ENCODE results near the gene SDHAF1. TPM values are rescaled to one million over a fixed set of nuclear protein-coding genes. Genes with fewer than 3 reads are reported as not detected.
"Not testable (repeated sequence)": the region's sequence is repeated elsewhere in the genome, so short reads cannot be mapped to it uniquely, and the experiment has no call there.

SDHAF1 gene
- total and polyA plus RNA-seq, 2 of the 8 experiments (the other 6 are each of a cell fraction or from before 2014, with no cell fraction given): 16.0 to 21.3 TPM

DNA sequence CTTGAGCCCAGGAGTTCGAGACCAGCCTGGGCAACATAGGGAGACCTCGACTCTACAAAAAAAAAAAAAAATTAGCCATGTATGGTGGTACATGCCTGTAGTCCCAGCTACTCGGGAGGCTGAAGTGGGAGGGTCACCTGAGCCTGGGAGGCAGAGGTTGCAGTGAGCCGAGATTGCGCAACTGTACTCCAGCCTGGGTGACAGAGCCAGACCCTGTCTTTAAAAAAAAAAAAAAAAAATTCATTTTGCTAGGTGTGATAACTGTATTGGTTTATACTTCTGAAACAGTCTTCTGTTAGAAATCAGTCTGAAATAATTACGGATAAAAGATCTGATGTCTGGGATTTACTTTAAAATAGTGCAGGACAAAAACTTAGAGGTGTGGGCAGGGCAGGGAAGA is 46.1 kb downstream of the SDHAF1 start:
- ChIA-PET CTCF (ENCODE audit: partially characterized antibody) (interaction anchor here (0.9 to 1.6 kb wide), 3 partner anchors 10 to 14 kb away, joined by 3 to 7 read pairs (median 3); no protein-coding TSS in a partner anchor), POLR2A (ENCODE audit: partially characterized antibody) (interaction anchor here (0.9 to 1.1 kb wide), 3 partner anchors 8 to 36 kb away, joined by 3 read pairs; no protein-coding TSS in a partner anchor)
- H2BK5ac ChIP-seq (ENCODE audit: low read depth, low read length); H2BK20ac ChIP-seq (ENCODE audit: low read length); H3K4me3 ChIP-seq (ENCODE audit: extremely low read depth in 1 of 4, insufficient read depth in 2 of 4, low read depth in 3 of 4, low read length in 4 of 4); DNase-seq (ENCODE audit: low read depth in 1 of 2, low spot score in 2 of 2); H3K56ac ChIP-seq (replicated peaks; ENCODE audit: insufficient read length, low read depth, low read length); H2AK5ac ChIP-seq (ENCODE audit: low read depth, low read length); H3K27me3 ChIP-seq (replicated peaks in 1 of 4; ENCODE audit: control insufficient read depth in 3 of 4, extremely low read depth in 1 of 4, insufficient read depth in 3 of 4, low read length in 3 of 4); H4K8ac ChIP-seq (ENCODE audit: extremely low read depth, insufficient read depth, low read length); H2BK12ac ChIP-seq (ENCODE audit: low read depth, low read length); H4K20me1 ChIP-seq (replicated peaks in 1 of 2; ENCODE audit: control insufficient read depth in 1 of 2, insufficient read depth in 2 of 2, low read length in 2 of 2); H3K79me2 ChIP-seq (ENCODE audit: control insufficient read depth in 1 of 2, insufficient read depth in 2 of 2, low read length in 2 of 2); H3K9ac ChIP-seq (replicated peaks in 1 of 4; ENCODE audit: extremely low read depth in 1 of 4, low read depth in 3 of 4, low read length in 3 of 4); H3K27ac ChIP-seq (ENCODE audit: low read depth, low read length); H3K36me3 ChIP-seq (ENCODE audit: control insufficient read depth in 2 of 4, insufficient read depth in 4 of 4, low read length in 3 of 4); H3K14ac ChIP-seq (ENCODE audit: insufficient read length); H3K23ac ChIP-seq (ENCODE audit: insufficient read length); FAIRE-seq; H2BK15ac ChIP-seq (ENCODE audit: low read length); H3K4me1 ChIP-seq (replicated peaks in 1 of 4; ENCODE audit: control insufficient read depth in 3 of 4, insufficient read depth in 4 of 4, low read length in 3 of 4); H4K91ac ChIP-seq (replicated peaks; ENCODE audit: insufficient read length, low read length); H3K4ac ChIP-seq (replicated peaks; ENCODE audit: insufficient read length, low read depth, low read length); H3K9me3 ChIP-seq (ENCODE audit: insufficient read depth in 2 of 2, low read depth in 1 of 2, low read length in 1 of 2); H3K18ac ChIP-seq (ENCODE audit: extremely low read depth, low read length); H3K79me1 ChIP-seq (ENCODE audit: low read depth, low read length); H3K23me2 ChIP-seq (ENCODE audit: low read depth, low read length); H2AFZ ChIP-seq (ENCODE audit: low read length); H2BK120ac ChIP-seq (replicated peaks; ENCODE audit: low read depth, low read length); H3K4me2 ChIP-seq (ENCODE audit: insufficient read depth in 1 of 2, low read depth in 2 of 2, low read length in 2 of 2); H4K5ac ChIP-seq (ENCODE audit: insufficient read length, low read depth, low read length): not testable (repeated sequence)
- 88% methylated on average over 6 of the region's 6 CpGs; no CpG with 5 or more reads in 1 of the 2 experiments for WGBS, 2 experiments (ENCODE audit: extremely low coverage in 1 of 2, insufficient coverage in 1 of 2, insufficient read length in 1 of 2, insufficient replicate concordance in 2 of 2, low coverage in 1 of 2, low lambda C conversion rate in 2 of 2, missing lambda C conversion rate in 1 of 2)
- TF ChIP-seq CEBPB (IDR thresholded peaks at IDR 0.05; ENCODE audit: low read depth, low read length): peak; percentile 92

All from H1 (cell line).